CD4-positive, alpha-beta T cell treated with Interleukin-10 for 1 hour (primary cell): ENCODE data around the gene CALHM6.
A peak's percentile ranks its signal among the peaks of the same experiment; 100 is the strongest.

Experiments
- DNase-seq: peaks from one replicate; pipeline ENCODE4 v3.0.0-alpha.2; 2020

The CALHM6 gene

DNA sequence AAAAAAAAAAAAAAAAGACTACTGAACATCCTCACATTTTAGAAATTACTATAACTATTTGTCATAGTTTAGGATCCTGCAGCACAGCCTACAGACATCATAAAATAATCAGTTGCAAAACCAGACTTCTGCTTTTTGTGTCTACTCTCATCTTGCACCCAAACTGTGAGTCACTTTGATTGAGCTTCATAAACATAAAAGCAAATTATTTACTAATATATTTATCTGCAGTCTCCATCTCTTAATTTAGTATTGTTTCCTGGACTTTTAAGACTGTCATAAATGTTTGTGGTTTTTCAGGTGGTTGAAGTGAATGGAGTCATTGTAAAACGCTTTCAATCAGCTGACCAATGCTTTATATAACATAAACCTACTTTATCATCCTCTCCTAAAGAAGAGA is 14.8 kb upstream of the CALHM6 start:
- DNase-seq = no peak

DNA sequence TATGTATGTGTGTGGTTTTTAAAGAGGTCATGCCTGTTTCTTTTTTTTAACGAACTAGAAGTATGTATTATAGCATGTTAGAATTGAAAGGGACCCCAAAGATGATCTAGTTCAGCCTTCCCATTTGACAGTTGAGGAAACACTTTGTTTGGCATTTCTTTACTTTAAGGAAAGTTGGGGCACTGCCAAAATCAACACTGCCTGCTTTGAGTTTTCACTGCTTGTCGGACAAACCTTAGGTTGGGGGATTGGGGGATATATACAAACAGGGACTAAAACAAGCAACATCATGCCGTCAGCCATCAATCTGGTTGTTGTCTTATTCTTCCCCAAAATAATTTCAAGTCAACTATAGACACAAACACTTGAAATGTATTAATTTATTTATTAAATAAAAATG is 14.1 kb upstream of the CALHM6 start:
- DNase-seq = no peak

DNA sequence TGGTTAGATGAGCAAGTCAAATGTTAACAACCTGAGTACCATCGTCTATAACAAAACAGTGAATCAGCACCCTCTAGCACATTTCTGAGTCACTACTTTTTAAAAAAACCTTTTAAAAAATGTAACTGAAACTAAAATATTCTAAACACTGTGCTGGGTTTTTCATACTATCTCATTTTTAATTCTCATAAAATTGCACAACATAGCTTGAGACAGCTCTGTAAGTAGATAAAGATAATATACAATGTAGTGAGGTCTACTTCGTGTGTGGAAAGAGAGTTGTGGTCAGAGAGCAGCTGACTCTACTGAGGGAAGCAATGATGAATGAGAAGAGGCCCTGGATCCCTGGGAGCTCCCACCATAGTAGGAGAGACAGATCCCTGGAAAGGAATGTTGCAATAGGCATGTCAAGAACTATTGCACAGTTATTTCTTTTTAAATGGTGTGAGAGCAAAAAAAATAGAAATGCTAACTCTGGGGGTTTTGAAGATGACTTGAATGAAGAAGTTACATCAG is 13.6 kb upstream of the CALHM6 start:
- no peak for DNase-seq

DNA sequence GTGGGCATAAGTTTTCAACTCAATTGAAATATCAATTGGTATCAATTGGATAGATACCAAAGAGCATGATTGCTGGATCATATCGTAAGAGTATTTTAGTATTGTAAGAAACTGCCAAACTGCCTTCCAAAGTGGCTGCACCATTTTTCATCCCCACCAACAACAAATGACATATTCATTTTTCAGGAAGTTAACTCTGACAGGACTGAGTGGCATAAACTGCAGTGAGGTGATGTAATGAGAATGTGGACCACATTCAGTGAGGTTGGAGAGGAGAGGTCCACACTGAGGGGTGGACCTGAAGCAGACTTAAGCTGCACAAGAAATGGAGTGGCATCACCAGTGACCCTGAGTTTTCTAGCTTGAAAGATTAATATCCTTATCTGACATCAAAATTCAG is 11.6 kb upstream of the CALHM6 start:
- no peak for DNase-seq

DNA sequence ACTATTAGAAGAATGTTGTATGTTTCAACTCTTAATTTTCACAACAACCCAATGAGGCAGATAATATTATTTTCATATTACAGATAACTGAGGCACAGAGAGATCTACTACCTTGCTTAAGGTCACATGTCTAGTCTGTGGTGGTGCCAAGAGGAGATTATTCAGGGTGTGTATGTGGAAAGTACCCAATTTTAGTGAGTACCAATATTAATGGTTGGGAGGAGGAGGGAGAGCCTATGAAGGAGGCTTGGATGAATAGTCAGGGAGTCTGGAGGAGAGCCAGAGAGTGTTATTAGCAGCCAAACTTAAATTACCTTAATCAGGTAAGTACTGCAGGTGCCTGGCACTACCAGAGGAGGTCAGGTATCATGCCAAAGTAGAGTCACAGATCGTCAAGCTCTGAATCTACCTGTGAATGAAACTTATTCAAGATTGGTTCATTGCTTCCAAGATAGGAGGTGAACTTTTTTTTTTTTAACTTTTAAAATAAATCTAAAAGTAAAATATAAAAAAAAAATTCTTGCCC is 10.9 kb upstream of the CALHM6 start:
- DNase-seq = no peak

DNA sequence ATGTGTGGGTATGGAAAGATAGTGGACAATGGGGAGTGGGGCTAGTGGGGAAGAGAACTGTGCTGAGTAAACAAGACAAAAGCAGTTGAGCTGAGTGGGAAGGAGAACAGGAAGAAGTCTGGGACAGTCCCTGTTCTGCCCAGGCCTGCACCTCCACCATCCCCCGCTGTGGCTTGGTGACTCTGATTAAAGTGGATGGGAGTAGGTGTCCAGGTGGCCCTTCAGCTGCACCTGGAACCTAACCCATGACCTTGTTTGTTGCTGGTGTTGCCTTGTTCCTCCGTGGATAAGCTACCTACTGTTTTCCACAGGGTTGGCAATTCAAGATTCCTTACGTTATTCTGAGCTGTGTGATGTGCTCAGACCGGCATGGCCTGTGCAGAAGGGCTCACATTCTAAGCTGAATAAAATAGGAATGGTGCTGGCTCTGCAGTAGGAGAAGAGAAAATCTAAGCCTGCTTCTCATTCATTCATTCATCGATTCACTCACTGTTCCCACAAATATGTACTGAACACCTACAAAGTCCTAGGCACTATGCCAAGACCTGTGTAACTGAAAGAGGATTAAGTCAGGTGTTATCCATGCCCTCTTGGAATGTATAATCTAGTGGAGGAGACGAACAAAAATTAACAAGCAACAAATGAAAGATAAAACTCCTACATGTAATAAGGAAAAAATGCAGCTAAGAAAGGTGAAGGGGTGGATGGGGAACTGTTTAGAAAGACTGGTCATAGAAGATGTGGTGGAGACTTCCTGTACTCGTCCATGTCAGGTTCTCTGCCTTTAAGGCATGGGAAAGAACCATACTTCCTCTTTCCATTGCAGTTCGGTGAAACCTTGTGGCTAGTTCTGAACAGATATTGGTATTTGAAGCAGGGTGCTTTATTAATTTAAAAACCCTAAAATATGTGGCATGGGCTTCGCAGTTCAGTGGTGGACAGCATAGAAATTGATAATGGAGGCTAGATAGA is 10.1 kb upstream of the CALHM6 start:
- DNase-seq = no peak

DNA sequence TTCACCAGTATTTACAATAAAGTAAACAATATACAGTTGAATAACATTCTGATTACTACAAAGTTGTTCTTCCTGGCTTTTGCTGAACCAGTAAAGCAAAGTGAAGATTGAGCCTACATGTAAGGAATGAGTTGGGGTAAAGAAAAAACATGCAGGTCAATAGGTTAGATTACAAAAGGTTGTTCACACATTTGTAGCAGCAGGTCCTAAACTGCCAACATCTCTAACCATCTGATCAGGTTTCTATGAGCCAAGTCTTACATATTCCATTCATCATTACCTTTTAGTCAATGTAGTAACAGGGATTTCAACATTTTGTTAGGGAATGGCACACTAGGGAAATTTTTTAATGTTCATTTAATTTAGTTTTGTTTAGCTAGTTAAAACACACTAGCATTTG is 9.3 kb upstream of the CALHM6 start:
- no peak for DNase-seq

DNA sequence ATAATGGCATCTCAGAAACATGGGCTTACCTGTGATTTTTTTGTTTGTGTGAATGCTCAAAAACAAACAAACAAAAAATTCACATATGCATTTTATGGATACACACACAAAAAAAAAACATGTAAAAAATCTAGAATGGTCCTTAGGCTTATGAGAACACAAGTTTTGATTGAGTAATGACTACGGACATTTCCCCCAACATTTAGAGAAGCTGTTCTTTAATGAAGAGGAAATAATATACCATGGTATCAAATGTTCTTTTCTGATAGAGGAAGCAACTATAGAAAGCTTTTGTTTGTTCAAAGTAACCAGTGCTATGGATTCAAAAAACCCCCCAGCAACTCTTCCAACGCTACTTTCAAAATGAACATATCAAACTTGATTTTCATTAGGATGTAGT is 8.6 kb upstream of the CALHM6 start:
- DNase-seq = no peak

DNA sequence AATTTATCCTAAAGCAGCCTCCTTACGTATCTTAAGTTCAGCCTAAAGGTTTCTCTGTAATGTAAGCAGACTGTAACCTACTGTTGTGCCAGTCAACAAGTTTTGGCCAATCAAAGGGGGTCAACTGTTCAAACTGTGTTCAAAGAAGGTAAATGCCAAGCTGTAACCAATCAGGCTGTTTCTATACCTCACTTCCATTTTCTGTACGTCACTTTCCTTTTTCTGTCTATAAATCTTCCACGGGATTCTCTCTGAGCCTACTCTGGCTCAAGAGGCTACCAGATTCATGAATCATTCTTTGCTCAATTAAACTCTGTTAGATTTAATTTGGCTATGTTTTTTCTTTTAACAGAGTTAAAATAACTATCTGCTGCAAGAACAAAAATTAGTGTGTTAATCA is 5.1 kb upstream of the CALHM6 start:
- DNase-seq = no peak

DNA sequence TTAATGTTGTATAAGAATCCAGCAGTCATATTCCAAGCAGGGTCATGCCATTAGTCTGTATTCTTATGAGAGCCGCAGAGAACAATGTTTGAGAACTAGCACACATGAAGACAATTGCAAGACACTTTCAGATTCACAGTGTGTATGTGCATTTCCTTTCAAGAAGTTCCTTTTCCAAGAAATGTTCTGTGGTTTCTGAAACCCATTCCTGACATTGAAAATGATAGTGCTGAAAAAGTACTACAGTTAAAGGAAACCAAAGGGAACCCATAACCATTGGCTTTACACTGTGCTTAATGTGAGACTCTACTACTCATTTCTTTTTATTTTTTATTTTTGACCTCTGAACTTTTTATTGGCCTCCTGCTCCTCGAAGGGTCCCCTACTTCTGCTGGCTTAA is 4.2 kb upstream of the CALHM6 start:
- no peak for DNase-seq

DNA sequence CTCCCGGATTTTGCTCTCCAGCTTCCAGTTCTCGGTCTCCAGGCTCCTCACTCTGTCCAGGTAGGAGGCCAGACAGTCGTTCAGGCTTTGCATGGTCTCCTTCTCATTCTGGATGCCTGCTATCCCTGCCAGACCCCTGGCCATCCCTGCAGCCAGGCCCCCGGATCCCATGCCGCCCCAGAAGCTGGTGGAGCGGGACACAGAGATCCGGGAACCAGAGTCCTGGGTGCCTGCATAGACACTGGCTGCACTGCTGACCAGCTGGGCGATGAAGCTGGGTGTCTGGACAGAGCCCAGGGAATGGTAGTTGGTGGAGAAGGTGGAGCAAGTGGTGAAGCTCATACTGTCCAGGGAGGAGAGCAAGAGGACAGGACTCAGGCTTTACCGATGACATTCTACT is 2.9 kb upstream of the CALHM6 start:
- no peak for DNase-seq

DNA sequence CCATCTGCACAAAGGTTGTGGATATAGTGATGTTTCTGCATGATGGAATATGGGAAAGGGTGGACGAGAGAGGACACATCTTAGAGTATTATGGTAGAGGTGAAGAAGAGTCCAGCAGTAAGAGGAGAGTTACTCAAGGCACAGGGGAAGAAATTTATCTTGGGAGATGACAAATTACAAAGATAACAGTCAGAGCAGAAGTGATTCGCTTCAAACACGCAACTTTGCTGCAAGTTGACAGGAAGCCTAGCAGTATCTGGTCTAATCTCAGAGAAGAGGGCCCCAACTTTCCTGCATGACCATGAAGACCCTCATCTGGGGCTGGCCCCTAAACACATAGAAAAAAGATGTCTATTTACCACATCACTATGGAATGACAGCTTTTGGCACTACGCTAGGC is 1.2 kb upstream of the CALHM6 start:
- no peak for DNase-seq

DNA sequence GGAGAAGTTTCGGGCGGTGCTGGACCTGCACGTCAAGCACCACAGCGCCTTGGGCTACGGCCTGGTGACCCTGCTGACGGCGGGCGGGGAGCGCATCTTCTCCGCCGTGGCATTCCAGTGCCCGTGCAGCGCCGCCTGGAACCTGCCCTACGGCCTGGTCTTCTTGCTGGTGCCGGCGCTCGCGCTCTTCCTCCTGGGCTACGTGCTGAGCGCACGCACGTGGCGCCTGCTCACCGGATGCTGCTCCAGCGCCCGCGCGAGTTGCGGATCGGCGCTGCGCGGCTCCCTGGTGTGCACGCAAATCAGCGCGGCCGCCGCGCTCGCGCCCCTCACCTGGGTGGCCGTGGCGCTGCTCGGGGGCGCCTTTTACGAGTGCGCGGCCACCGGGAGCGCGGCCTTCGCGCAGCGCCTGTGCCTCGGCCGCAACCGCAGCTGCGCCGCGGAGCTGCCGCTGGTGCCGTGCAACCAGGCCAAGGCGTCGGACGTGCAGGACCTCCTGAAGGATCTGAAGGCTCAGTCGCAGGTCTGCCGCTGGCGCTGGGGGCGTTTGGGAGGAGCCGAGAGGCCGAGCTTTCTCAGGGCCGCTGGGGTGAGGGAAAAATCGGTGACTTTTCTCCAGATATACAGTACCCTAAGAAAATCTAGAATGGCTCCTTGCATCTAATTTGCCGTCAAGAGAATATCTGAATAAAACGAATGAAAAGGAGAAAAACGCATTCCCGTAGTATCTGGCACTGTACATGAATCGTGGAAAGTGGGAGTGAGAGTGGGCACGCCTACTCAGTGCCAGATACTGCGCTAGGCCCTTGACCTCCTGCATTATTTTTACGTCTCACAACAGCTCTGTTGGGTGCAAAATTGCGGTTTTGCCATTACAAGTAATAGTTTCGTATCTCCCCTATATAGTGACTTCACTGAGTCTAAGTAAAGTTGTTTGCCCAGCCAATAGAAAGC is 1.0 kb downstream of the CALHM6 start:
- peak; percentile 41 for DNase-seq

DNA sequence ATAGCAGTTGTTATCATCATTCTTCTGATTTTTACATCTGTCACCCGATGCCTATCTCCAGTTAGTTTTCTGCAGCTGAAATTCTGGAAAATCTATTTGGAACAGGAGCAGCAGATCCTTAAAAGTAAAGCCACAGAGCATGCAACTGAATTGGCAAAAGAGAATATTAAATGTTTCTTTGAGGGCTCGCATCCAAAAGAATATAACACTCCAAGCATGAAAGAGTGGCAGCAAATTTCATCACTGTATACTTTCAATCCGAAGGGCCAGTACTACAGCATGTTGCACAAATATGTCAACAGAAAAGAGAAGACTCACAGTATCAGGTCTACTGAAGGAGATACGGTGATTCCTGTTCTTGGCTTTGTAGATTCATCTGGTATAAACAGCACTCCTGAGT is 2.1 kb downstream of the CALHM6 start:
- DNase-seq = no peak

DNA sequence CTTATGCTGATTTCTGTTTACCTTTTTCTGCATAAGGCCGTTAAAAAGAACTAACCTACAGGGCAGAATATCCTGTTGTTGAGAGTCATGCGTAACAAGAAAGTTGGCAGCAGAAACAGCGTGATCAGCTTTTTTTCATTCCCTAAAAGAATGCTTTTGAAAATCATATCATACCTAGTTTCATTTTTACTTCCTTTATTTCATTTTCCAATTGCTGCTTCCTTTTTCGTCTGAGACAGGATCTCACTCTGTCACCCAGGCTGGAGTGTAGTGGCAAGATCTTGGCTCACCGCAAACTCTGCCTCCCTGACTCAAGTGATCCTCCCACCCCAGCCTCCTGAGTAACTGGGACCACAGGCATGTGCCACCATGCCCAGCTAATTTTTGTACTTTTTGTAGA is 4.1 kb downstream of the CALHM6 start:
- DNase-seq = no peak

DNA sequence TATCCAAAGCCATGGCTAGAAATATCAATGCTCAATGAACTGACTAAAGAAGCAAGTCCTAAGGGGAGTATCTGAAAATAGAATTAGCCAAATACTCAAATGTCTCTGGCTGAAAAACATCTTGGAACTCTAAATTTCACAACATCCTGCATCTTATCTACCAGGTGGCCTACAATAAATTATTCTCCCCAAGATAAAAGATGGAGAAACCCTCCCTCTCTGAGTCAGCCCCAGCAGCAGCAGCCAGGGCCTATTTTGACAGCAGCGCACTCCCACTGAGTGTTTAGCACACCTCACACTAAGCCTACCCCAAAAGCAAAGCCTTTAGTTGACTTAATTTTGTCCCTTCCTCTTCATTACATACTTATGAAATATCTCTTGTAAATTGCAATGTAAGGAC is 5.9 kb downstream of the CALHM6 start:
- DNase-seq = no peak

DNA sequence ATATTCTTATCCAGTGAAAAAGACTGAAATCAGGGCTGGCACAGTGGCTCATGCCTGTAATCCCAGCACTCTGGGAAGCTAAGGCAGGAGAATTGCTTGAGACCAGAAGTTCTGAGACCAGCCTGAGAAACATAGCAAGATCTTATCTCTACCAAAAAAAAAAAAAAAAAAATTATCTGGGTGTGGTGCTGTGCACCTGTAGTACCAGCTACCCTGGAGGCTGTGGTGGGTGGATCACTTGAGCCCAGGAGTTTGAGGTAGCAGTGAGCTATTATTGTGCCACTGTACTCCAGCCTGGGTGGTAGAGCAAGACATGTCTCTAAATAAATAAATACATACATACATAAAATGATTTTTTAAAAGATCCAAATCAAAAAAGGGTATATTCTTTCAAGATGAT is 6.3 kb downstream of the CALHM6 start:
- DNase-seq = no peak

DNA sequence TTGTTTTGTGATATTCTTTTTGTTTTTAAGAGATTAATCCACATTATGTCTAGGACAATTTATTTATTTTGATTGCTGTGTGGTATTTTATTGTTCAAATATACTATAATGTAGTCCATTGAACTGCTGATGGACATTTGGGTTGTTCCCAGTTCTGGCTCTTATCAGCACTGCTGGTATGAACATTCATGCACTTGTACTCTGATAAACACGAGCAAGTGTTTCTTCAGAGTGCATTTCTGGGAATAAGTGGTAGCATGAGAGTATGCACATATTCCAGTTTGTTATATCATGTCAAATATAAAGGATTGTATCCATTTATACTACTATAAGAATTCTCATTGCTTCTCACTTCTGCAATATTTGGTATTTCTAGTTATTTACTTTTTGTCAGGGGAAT is 7.1 kb downstream of the CALHM6 start:
- no peak for DNase-seq

DNA sequence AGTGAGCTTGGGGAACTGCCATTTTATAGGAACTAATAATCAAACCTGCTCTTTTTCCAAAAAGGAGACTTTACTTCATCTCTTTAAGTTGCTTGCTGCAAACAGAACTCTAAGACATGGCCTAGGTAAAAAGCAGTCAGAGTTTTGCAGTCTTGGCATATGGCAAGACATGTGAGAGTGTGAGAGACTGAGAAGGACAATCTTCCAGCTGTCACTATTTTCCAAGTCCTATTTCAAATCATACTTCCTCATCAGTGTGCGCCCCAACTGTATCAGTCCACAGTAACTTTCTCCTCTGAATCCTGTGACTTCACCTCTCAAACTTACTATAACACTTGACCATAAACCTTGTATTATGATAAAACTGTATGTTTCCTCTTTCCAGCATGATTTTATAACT is 10.4 kb downstream of the CALHM6 start:
- no peak for DNase-seq

DNA sequence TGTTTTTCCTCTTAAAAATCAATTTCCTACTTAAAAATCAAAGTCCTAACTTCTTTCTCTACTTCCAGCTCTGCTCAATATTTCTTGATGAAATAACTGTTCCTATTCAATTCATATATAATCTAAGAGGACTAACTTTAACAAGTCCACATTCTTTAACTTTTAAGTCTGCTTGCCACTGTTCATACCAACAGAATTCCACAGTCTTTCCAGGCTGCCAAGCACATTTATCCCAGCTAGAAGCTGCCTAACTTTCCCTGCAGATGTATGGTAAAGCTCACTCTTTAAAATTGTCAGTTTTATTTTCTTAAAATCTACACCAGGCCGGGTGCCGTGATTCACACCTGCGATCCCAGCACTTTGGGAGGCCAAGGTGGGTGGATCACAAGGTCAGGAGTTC is 11.5 kb downstream of the CALHM6 start:
- no peak for DNase-seq

DNA sequence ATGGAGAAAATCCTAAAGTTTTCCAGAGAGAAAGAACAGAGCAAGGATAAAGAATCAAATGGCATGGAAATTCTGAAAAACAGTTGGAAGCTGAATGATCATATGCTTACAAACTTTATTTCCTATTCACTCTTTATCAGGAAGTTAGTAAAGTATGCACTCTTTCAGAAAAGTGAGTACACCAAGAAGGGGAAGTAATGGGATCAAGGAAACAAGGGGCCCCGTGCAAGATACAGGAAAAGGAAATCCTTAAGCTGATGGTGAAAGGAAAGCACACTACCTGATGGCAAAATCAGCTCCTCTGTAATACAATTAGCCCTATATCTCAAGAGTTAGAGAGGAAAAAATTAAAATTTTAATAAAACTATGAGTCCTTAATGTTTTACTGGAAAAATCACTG is 14.0 kb downstream of the CALHM6 start:
- DNase-seq = no peak

DNA sequence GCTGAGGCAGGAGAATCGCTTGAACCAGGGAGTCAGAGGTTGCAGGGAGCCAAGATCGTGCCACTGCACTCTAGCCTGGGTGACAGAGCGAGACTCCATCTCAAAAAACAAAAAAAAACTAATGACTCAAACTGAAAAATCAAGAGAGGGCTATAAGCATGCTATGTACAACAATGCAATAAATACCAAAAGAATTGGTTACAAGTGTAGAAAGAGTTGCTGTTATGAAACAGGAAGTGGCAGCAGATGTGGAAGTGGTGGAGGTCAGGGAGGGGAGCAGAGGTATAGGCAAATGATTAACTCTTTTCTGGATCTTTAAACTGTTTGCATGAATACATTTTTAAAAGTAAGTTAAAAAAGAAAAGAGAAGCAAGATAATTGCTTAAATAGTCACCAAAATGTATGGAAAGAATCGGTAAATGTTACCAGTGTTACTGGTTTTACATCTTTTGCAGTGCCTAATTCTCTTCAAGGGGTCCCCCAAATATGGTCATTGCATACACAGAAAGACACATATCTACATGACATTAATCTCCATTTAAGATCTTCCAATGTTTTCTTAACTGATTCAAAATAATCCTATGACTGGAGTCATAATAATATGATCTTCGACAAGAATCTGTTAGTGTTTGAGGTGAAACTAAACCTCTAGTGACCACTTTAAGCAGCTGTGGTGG is 15.0 kb downstream of the CALHM6 start:
- no peak for DNase-seq

DNA sequence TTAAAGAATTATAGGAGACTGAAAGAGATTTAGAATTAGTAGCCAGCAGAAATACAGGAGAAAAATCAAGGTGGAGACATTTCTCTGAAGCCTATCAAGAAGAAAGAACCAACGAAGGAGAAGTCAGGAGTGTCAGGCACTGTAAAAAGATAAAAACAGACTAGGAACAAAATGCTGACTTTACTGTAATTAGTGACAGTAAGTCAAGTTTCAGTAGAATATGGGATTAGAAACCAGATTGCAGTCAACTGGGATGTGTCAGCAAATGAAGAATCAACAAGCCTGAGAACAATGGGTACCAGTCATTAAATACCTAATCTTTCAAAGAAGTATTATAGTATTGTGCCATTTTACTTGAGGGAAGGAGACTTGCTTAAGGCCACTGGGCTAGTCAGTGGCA is 21.6 kb downstream of the CALHM6 start:
- no peak for DNase-seq
